MV-4-11 (cell line): ENCODE data around the gene PICK1.
"Not testable (repeated sequence)": the region's sequence is repeated elsewhere in the genome, so short reads cannot be mapped to it uniquely, and the experiment has no call there.

ENCODE experiments used
- DNase-seq: peaks from one replicate; lab custom pipeline; 2025; lab: John Stamatoyannopoulos, UW

Gene PICK1

DNA sequence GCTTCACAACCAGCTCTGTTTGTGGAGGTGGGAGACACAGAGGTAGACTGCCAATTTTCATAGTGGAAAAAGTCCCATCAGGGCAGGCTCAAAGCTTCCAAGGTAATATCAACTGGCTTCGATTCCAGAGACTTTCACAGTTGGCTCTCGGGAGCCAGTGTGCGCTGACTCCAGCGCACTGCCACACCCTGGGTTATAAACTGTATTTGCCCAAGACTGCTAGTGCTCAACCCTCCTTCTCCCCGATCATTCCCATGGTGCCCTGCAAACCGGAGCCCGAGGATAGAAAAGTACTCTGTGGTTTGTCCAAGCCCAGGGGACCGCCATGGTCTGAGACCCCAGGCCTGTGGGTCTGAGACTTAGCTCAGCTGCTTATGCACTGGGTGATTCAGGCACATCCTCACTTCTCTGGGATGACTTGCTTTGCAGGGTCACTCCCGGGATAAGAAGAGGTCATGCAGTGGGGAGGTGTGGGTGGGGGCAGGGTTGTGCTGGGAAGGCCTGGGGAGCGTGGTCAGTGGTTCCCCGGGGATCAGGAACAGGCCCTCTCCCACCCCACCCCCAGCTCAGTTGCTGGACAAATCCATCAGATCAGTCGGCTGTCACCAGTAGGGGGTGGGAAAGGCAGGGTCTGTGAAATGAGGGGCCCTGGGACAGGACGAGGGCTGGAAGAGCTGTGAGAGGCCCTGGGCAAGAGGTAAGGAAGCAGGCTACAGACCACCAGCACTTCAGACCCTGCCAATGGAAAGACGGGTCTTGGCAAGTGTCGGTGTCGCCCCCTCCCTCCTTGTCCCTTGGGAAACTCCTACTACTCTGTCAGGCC is 26.7 kb upstream of the PICK1 start:
- no peak for DNase-seq

DNA sequence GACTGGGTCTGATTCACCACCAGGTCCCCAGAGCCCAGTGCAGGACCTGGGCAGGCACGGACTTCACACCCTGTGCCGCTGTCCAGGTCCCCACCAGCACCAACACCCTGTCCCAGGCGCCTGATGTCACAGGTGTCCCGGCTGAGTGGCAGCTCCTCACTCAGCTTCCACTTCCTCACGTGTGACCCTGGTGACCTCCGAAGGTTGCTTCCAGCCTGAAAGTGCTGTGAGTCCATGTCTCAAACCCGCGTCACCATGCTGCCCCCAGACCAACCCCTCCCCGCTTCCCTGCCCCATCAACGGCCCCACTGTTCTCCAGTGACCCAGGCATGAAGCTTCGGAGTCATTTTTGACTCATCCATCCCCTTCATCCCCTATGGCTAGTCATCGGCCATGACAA is 25.7 kb upstream of the PICK1 start:
- DNase-seq, result no peak

- peak; percentile 81 for DNase-seq
Observed at GRCh38 chr22:38032681-38033521, 24.3 kb upstream of the PICK1 start.

GRCh38 chr22:38033522-38034277 is 23.5 kb upstream of the PICK1 start:
- DNase-seq, result no peak

DNA sequence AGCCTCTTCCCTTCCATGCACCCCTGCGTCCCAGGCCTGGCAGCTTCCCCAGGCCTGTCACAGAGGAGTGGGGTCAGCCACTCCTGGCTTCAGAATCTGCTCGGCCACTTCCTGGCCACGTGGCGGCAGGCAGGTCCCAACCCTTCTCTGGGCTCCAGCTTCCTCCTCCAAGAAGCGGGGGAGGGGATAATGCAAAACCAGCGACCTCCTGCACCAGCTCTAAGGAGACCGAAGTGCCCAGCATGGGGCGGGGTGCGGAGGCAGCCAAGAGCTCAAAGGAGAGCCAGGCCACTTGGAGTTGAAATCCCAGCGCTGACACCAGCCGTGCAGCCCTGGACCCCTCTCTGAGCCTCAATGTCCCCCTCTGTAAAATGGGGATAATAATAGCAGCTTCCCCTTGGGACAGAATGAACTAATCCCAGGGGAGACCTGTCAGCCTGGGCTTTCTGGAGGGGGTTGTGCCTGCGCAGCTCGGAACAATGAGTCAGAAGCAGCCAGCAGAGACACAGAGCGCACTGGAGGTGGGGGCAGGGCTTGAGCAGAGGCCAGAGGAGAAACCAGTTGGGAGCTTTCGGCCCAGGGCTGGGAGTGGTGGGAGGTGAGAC is 22.8 kb upstream of the PICK1 start:
- peak; percentile 83 for DNase-seq

GRCh38 chr22:38034884-38035529 is 22.2 kb upstream of the PICK1 start:
- no peak for DNase-seq

DNA sequence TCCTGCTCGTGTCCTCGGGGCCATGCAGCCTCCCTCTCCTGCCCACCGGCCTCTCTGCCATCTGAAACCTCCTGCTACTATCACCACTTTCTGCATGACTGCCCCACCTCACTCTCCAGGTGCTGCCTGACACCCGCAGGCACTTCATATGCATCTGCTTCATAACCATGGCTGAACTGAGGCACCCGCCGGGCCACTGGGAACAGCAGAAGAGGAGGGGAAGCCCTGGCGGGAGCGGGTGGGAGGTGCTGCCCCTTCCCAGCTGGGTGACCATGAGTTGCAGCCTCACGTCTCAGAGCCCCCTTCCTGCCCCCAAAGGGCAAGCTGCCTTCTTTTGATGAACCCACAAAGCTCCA is 21.7 kb upstream of the PICK1 start:
- DNase-seq, result no peak

DNA sequence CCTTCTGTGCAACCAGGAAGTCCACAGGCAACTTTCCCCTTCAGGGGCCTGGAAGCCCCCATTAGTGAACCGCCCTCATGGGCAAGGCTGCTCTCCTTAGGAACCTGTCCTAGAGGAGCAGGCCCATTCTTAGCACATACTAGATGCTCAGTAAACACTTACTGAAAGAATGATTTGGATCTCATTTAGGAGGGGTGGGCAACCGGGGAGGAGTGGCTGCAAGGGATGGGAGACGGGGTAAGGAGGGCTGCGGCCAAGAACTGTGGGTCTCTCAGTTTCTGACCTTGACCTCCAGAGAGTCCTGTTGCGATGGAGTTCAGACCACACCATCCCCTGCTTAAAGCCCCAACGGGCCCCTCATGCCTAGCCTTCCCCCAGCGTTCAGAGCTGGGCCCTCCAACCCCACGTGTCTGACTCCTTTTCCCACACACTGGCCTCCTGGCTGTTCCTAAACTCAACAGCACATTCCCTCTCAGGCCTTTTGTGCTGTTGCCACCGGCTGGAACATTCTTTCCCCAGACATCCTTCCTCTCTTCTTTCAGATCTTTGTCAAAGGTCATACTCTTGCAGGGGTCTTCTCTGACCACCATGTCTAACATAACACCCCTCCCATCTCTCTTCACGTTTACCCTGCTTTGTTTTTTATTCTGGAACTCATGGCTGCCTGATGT is 20.7 kb upstream of the PICK1 start:
- DNase-seq, result no peak

DNA sequence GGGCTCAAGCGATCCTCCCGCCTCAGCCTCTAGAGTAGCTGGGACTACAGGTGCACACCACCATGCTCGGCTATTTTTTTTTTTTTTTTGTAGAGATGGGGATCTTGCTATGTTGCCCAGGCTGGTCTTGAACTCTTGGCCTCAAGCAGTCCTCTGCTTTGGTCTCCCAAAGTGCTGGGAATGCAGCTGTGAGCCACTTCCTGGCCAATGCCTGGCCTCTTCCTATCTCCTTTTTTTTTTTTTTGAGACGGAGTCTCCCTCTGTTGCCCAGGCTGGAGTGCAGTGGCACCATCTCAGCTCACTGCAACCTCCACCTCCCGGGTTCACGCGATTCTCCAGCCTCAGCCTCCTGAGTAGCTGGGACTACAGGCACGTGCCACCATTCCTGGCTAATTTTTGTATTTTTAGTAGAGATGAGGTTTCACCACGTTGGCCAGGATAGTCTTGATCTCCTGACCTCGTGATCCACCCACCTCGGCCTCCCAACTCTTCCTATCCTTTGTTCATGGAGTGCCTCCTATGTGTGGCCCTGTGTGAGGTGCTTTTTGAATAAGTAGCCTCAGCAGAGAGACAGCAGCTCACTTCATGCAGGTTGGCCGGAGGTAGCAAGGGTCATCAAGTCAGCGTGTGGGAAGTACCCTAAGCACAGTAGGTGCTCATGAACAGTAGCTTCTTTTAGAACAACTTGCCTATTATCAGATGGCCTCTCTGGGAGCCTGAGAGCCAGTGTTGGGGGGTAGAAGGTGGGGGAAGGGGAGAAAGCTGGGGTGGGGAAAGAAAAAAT is 19.6 kb upstream of the PICK1 start:
- DNase-seq, result not testable (repeated sequence)

GRCh38 chr22:38038426-38038825 is 18.8 kb upstream of the PICK1 start:
- no peak for DNase-seq

DNA sequence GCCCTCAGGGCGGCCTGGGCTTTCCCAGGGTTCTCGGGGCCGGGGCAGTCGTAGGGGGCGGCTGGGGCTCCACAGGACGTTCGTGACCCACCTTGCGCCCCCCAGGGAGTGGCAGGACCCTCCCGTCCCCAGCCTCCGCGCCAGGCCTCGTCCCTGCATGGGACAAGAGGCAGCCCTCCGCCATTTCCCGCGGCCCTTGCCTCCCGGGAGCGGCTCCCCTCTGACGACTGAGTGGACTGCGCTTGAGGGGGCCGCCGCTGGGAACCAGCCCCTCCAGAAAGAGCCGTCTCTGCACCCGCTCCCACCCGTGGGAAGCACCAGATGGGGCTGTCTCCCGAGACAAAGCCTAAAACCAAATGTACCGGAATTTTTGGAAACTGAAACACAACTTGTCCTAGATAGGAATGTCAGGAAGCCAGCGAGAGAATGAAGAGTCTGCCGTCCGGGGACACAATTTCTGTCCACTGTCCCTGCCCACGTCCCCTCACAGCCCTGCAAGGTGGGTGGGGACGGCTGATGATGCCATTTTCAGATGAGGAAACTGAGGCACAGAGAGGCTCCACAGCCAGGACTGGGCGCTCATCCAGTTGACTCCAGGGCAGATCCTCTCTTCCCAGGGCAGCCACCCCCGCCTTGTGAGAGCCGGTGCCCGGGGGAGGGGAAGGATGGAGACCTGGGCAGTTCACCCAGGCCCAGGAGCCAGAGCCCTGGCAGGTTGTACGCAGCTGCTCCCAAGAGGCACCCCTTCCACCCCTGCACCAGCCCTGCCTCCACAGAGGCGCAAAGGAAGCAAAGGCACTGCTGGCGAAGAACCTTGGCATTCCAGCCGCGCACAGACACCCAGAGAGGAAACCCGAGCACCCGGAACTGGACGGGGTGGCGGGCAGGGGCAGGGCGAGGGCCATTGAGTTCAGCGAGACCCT is 18.1 kb upstream of the PICK1 start:
- DNase-seq, result no peak

- DNase-seq, result no peak
Observed at GRCh38 chr22:38040953-38041759, 16.0 kb upstream of the PICK1 start.

DNA sequence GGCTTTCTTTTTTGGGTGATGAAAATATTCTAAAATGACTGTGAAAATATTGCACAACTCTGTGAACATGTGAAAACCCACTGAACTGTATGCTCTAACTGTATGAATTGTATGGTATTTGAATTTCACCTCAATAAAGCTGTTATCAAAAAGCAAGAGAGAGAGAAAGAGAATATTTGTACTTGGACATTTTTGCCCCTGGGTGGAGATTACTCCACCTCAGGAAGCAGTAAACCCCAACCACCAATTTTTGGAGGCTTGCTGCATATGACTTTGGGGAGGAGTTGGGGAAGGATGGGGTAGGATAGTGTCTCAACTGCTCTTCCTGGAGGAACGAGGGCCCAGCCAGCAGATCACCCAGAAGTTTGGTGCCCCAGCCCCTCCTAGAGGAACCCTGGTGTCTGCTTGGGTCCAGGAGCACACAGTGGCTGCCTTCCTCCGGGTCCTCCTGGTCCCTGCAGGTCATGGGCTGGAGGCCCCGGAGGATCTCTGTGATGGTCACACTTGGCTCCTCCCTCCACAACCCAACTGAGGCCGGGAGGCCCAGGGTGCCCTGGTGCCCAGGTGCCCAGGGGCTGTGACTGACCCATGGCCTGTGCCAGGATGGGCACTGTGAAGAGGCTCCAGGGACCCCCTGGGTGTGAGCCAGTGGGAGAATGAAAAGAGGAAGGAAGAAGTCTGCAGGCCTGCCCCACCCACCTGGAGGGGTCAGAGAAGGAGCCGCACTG is 15.3 kb upstream of the PICK1 start:
- DNase-seq, result peak; percentile 20

GRCh38 chr22:38042488-38042790 is 14.8 kb upstream of the PICK1 start:
- peak; percentile 9 for DNase-seq

GRCh38 chr22:38043151-38044039 is 13.8 kb upstream of the PICK1 start:
- no peak for DNase-seq

- no peak for DNase-seq
Observed at GRCh38 chr22:38046070-38046748, 11.0 kb upstream of the PICK1 start.
